Liver (tissue), 9 donors: ENCODE measurements around the gene MT3. TPM values are rescaled to one million over a fixed set of nuclear protein-coding genes. Genes with fewer than 3 reads are reported as not detected.

Experiments used
- DNase-seq: peaks from one replicate; pipeline ENCODE4 v3.0.0-alpha.2; 2017; ENCODE audit warnings: low spot score
- H3K27ac ChIP-seq, 2 donors: one replicate each; pipeline ENCODE4 v1.7.0; 2013; ENCODE audit warnings: inconsistent platforms in 2 of 2, low read length in 2 of 2, control low read depth in 1 of 2, low read depth in 1 of 2, mild to moderate bottlenecking in 1 of 2
- H3K27me3 ChIP-seq, 4 donors: one replicate each; pipeline versions ENCODE4 v1.6.1 to v1.7.0; 2013; ENCODE audit warnings: low read length in 3 of 4, inconsistent platforms in 1 of 4, mild to moderate bottlenecking in 1 of 4, moderate library complexity in 1 of 4; ENCODE audit not compliant: control insufficient read depth in 4 of 4, insufficient read depth in 4 of 4
- H3K36me3 ChIP-seq, 4 donors: one replicate each; pipeline versions ENCODE4 v1.6.1 to v1.7.0; 2013; ENCODE audit warnings: low read length in 3 of 4, mild to moderate bottlenecking in 3 of 4, low read depth in 1 of 4, moderate library complexity in 1 of 4; ENCODE audit not compliant: control insufficient read depth in 4 of 4, insufficient read depth in 3 of 4
- H3K4me1 ChIP-seq, 4 donors: one replicate each; pipeline versions ENCODE4 v1.6.1 to v1.7.0; 2013; ENCODE audit warnings: low read length in 3 of 4, mild to moderate bottlenecking in 3 of 4, moderate library complexity in 1 of 4; ENCODE audit not compliant: control insufficient read depth in 4 of 4, insufficient read depth in 4 of 4
- H3K4me3 ChIP-seq, 3 donors: one replicate each; pipeline versions ENCODE4 v1.6.1 to v1.7.0; 2013; ENCODE audit warnings: low read length in 3 of 3, control low read depth in 1 of 3, low read depth in 1 of 3, mild to moderate bottlenecking in 1 of 3
- H3K9ac ChIP-seq, 2 donors: one replicate each; pipeline ENCODE4 v1.7.0; 2013; ENCODE audit warnings: low read length in 2 of 2, mild to moderate bottlenecking in 2 of 2, moderate library complexity in 2 of 2, control low read depth in 1 of 2, low read depth in 1 of 2
- H3K9me3 ChIP-seq, 4 donors: one replicate each; pipeline versions ENCODE4 v1.6.1 to v1.7.0; 2013; ENCODE audit warnings: low read length in 3 of 4; ENCODE audit not compliant: control insufficient read depth in 4 of 4
- ATF3 ChIP-seq: IDR thresholded peaks from 2 replicates; pipeline ENCODE4 v1.6.1; 2016; ENCODE audit warnings: antibody characterized with exemption
- CTCF ChIP-seq: fragments of 150-350 bp; IDR thresholded peaks from 2 replicates; pipeline ENCODE4 v1.5.1; 2017; ENCODE audit warnings: improper control_type of control experiment, low read depth, low read length; ENCODE audit not compliant: missing input control
- HNF4A ChIP-seq, 2 donors: conservative IDR thresholded peaks; 2 replicates each; pipeline ENCODE4 v1.6.1; 2016; ENCODE audit warnings: antibody characterized with exemption in 2 of 2, mild to moderate bottlenecking in 2 of 2
- HNF4G ChIP-seq: IDR thresholded peaks from 2 replicates; pipeline ENCODE4 v1.6.1; 2016; ENCODE audit warnings: antibody characterized with exemption
- JUND ChIP-seq, 2 donors: IDR thresholded peaks; 2 replicates each; pipeline ENCODE4 v1.6.1; 2016; ENCODE audit warnings: antibody characterized with exemption in 2 of 2
- NR2F2 ChIP-seq: IDR thresholded peaks from 2 replicates; pipeline ENCODE4 v1.6.1; 2016; ENCODE audit warnings: antibody characterized with exemption
- RAD21 ChIP-seq, 2 donors: IDR thresholded peaks; 2 replicates each; pipeline ENCODE4 v1.6.1; 2016; ENCODE audit warnings: antibody characterized with exemption in 2 of 2, mild to moderate bottlenecking in 2 of 2
- SP1 ChIP-seq: IDR thresholded peaks from 2 replicates; pipeline ENCODE4 v1.6.1; 2018; ENCODE audit warnings: antibody characterized with exemption, mild to moderate bottlenecking
- YY1 ChIP-seq: IDR thresholded peaks from 2 replicates; pipeline ENCODE4 v1.6.1; 2016; ENCODE audit warnings: antibody characterized with exemption, mild to moderate bottlenecking
- ZBTB33 ChIP-seq: IDR thresholded peaks from 2 replicates; pipeline ENCODE4 v1.6.1; 2016; ENCODE audit warnings: antibody characterized with exemption
- WGBS: extraction: QIAGEN DNeasy Blood & Tissue Kit; methylation state at CpG from one replicate; pipeline ENCODE4 v1.1.7; 2013; 5-methylcytosine and 5-hydroxymethylcytosine counted together
- polyA plus RNA-seq, 2 donors: library from polyadenylated mRNA; stranded (reverse) in 1 of 2; unstranded in 1 of 2; fragments of 200-250 nt in 1 of 2; fragments of >200 nt in 1 of 2; fragmentation: Nextera tagmentation in 1 of 2; extraction: Ambion mirVana in 1 of 2; gene quantifications; one replicate each; pipeline versions ENCODE4 v1.2.1 to v1.2.3, GENCODE V29; 2013 to 2015
- total RNA-seq, 2 donors: library from RNA; depleted of rRNA; stranded (reverse); fragments of >200 nt; gene quantifications; one replicate each; pipeline ENCODE4 v1.2.3, GENCODE V29; 2014
- TF ChIP-seq, protein P1 (sequence below): IDR thresholded peaks from 2 replicates; pipeline ENCODE4 v1.6.1; 2016; ENCODE audit warnings: antibody characterized with exemption
- TF ChIP-seq, protein P2 (sequence below): IDR thresholded peaks from 2 replicates; pipeline ENCODE4 v1.6.1; 2016; ENCODE audit warnings: antibody characterized with exemption, mild to moderate bottlenecking
- donor health status: healthy.
- donor health status: healthy.
- donor health status: healthy.
- donor health status: healthy.
- donor health status: healthy.

Gene MT3
- total and polyA plus RNA-seq, 4 donors = not detected

DNA sequence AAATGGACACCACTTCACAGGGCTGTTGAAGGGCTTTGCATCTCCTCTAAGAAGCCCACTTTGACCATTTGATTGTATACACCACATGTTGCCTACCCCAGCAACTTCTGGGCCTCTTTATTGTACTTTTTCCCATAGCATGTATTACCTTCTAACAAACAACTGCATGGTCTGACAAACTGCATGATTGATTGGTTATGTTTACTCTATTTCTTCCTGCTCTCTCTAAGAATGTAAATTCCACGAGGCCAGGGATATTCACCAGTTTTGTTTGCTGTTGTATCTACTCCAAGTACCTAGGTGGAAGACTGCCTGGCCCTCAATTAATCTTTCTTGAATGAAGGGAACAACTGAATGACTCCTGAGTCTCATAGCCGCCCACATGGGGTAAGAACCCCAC lies 47.3 kb upstream of the MT3 start:
- no peak overlapping the region for H3K9ac ChIP-seq
- no peaks in the 10 kb centered on the region for H3K27me3 ChIP-seq
- no peaks in the 10 kb centered on the region for H3K9me3 ChIP-seq
- H3K27ac ChIP-seq = no peak overlapping the region
- H3K4me1 ChIP-seq = no peaks in the 10 kb centered on the region
- DNase-seq = no peak
- H3K36me3 ChIP-seq = no peaks in the 10 kb centered on the region
- TF ChIP-seq, protein P1, sequence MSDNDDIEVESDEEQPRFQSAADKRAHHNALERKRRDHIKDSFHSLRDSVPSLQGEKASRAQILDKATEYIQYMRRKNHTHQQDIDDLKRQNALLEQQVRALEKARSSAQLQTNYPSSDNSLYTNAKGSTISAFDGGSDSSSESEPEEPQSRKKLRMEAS = no peak
- TF ChIP-seq ZBTB33 (no peak), NR2F2 (no peak), HNF4A (conservative IDR thresholded peaks at IDR 0.05) (no peak), HNF4G (no peak), YY1 (no peak), RAD21 (IDR thresholded peaks at IDR 0.05) (no peak), SP1 (no peak), ATF3 (no peak), CTCF (no peak)
- H3K4me3 ChIP-seq = no peak overlapping the region
- 16% methylated on average over 2 of the region's 2 CpGs for WGBS

DNA sequence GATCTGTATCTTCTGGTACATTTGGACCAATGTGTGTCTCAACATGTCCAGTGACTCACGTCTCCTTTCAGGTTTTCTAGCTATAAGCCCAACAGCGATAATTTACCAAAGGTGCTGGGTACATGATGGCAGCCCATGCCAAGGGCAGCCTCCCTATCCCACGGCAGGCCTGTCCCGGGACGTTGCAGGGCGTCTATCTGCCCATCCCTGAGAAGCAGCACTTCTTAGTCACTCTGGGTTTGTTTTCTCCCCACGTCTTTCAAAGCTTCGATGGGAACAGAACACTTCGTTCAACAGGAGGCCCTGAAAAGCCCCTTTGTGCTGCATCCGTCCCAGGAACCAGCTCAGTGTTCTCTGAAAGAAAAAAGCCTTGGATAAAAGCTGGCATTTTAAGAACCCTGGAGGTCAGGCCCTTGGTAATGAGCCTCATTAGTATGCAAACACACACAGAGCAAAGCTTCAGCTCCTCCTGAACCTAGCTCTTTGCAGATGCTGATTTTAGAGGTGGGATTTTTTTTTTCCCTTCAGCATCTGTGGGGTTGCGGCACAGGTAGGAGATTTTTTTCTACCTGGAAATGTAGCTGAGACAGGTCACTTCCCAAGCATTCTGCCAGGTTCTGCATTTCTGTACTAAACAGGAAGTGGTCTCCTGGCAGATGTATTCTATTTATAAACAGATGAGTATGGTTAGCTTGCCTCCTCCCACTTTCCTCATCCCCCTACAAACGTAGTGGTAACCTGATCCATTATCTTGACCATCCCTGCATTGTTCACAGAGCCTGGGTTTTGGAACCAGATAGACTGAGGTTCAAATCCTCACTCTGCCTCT lies 42.0 kb upstream of the MT3 start:
- Histone ChIP-seq H3K4me1 (peaks cover 0 to 9% (median 7%) of the 10 kb centered on the region in 4 donors), H3K27me3 (no peaks in the 10 kb centered on the region), H3K27ac (no peak overlapping the region), H3K36me3 (no peaks in the 10 kb centered on the region), H3K9me3 (no peaks in the 10 kb centered on the region), H3K4me3 (no peak overlapping the region), H3K9ac (no peak overlapping the region)
- TF ChIP-seq, protein P2, sequence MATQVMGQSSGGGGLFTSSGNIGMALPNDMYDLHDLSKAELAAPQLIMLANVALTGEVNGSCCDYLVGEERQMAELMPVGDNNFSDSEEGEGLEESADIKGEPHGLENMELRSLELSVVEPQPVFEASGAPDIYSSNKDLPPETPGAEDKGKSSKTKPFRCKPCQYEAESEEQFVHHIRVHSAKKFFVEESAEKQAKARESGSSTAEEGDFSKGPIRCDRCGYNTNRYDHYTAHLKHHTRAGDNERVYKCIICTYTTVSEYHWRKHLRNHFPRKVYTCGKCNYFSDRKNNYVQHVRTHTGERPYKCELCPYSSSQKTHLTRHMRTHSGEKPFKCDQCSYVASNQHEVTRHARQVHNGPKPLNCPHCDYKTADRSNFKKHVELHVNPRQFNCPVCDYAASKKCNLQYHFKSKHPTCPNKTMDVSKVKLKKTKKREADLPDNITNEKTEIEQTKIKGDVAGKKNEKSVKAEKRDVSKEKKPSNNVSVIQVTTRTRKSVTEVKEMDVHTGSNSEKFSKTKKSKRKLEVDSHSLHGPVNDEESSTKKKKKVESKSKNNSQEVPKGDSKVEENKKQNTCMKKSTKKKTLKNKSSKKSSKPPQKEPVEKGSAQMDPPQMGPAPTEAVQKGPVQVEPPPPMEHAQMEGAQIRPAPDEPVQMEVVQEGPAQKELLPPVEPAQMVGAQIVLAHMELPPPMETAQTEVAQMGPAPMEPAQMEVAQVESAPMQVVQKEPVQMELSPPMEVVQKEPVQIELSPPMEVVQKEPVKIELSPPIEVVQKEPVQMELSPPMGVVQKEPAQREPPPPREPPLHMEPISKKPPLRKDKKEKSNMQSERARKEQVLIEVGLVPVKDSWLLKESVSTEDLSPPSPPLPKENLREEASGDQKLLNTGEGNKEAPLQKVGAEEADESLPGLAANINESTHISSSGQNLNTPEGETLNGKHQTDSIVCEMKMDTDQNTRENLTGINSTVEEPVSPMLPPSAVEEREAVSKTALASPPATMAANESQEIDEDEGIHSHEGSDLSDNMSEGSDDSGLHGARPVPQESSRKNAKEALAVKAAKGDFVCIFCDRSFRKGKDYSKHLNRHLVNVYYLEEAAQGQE = no peak
- TF ChIP-seq JUND (IDR thresholded peaks at IDR 0.05) (no peak), CTCF (no peak)
- DNase-seq = no peak
- WGBS = 63% methylated on average over 12 of the region's 12 CpGs
